ENCODE data around the gene SPECC1L.

- TF ChIP-seq POLR2A (IDR thresholded peaks at IDR 0.05; ENCODE audit: low read depth, low read length) (no peak), POLR2AphosphoS5 (IDR thresholded peaks at IDR 0.05; ENCODE audit: low read depth, low read length) (no peak), TAF1 (IDR thresholded peaks at IDR 0.05; ENCODE audit: low read depth, low read length) (no peak)
Observed at GRCh38 chr22:24323233-24323632, 52.6 kb downstream of the SPECC1L start.
